ENCODE results near the gene CRACDL. TPM values are rescaled to one million over a fixed set of nuclear protein-coding genes. Genes with fewer than 3 reads are reported as not detected.
A peak's percentile ranks its signal among the peaks of the same experiment; 100 is the strongest.

CRACDL gene
- total RNA-seq, 3 donors from 2014 or later (not counting 1 experiment from before 2014, with no cell fraction given) = 0.09 to 0.40 (median 0.11) TPM

- Histone ChIP-seq H3K27me3 (ENCODE audit: control insufficient read depth, insufficient read depth, low read length) (peaks cover 2% of the 10 kb centered on the region), H3K4me3 (ENCODE audit: low read length) (no peak overlapping the region), H3K4me1 (ENCODE audit: control insufficient read depth, insufficient read depth, low read length) (no peaks in the 10 kb centered on the region), H3K27ac (ENCODE audit: low read length) (no peak overlapping the region), H3K9me3 (ENCODE audit: control insufficient read depth, insufficient read depth, low read length) (no peaks in the 10 kb centered on the region), H3K36me3 (ENCODE audit: control insufficient read depth, insufficient read depth, low read length) (no peaks in the 10 kb centered on the region)
- intact Hi-C loops (cut with micrococcal nuclease) = no loop called here
- no peaks in the 10 kb centered on the region for H3K9me3 Mint-ChIP-seq
- 95% methylated on average over 2 of the region's 2 CpGs for WGBS (ENCODE audit: insufficient coverage)
- peaks cover 6 to 19% of the 10 kb centered on the region in 2 donors for H3K27me3 Mint-ChIP-seq (ENCODE audit: low read depth in 2 of 2)
- no peak for TF ChIP-seq CTCF (IDR thresholded peaks at IDR 0.05)
- no peak overlapping the region for H3K27ac Mint-ChIP-seq
- peaks cover 0 to 5% of the 10 kb centered on the region in 2 donors for H3K4me1 Mint-ChIP-seq
- ATAC-seq (peak in 1 of 3 donors; percentile 30), DNase-seq (no peak)
- H3K36me3 Mint-ChIP-seq = no peaks in the 10 kb centered on the region
- H3K4me3 Mint-ChIP-seq = no peak overlapping the region
These were observed 120.2 kb downstream of the CRACDL start for GRCh38 chr2:98815795-98816194.

- H3K36me3 ChIP-seq (ENCODE audit: control insufficient read depth, insufficient read depth, low read length) = no peaks in the 10 kb centered on the region
- H3K27ac Mint-ChIP-seq = no peak overlapping the region
- DNase-seq = no peak
- peaks cover 3% of the 10 kb centered on the region for H3K4me1 ChIP-seq (ENCODE audit: control insufficient read depth, insufficient read depth, low read length)
- TF ChIP-seq CTCF (IDR thresholded peaks at IDR 0.05) = no peak
- intact Hi-C loops (cut with micrococcal nuclease) = no loop called here
- peaks cover 6 to 12% of the 10 kb centered on the region in 2 donors for H3K4me1 Mint-ChIP-seq
- no peak overlapping the region for H3K27ac ChIP-seq (ENCODE audit: low read length)
- WGBS (ENCODE audit: insufficient coverage) = no CpG with 5 or more reads among the region's 2 CpGs
- H3K36me3 Mint-ChIP-seq = no peaks in the 10 kb centered on the region
- no peaks in the 10 kb centered on the region for H3K9me3 Mint-ChIP-seq
- no peak overlapping the region for H3K4me3 Mint-ChIP-seq
- peaks cover 12 to 30% of the 10 kb centered on the region in 2 donors for H3K27me3 Mint-ChIP-seq (ENCODE audit: low read depth in 2 of 2)
- no peak for ATAC-seq
- no peak overlapping the region for H3K4me3 ChIP-seq (ENCODE audit: low read length)
- H3K27me3 ChIP-seq (ENCODE audit: control insufficient read depth, insufficient read depth, low read length) = peaks cover 2% of the 10 kb centered on the region
- H3K9me3 ChIP-seq (ENCODE audit: control insufficient read depth, insufficient read depth, low read length) = no peaks in the 10 kb centered on the region
These were observed 124.3 kb downstream of the CRACDL start for GRCh38 chr2:98811766-98812165.

GRCh38 chr2:98810588-98810928, 125.5 kb downstream of the CRACDL start:
- no peak overlapping the region for H3K27ac ChIP-seq (ENCODE audit: low read length)
- Mint-ChIP-seq H3K4me1 (peaks cover 6 to 8% of the 10 kb centered on the region in 2 donors), H3K27me3 (ENCODE audit: low read depth in 2 of 2) (peaks cover 8 to 30% of the 10 kb centered on the region in 2 donors), H3K9me3 (no peaks in the 10 kb centered on the region), H3K27ac (no peak overlapping the region), H3K36me3 (no peaks in the 10 kb centered on the region), H3K4me3 (no peak overlapping the region)
- H3K4me1 ChIP-seq (ENCODE audit: control insufficient read depth, insufficient read depth, low read length) = peaks cover 3% of the 10 kb centered on the region
- WGBS (ENCODE audit: insufficient coverage) = 80% methylated on average over 1 of the region's 3 CpGs
- H3K36me3 ChIP-seq (ENCODE audit: control insufficient read depth, insufficient read depth, low read length) = no peaks in the 10 kb centered on the region
- no peak for TF ChIP-seq CTCF (IDR thresholded peaks at IDR 0.05)
- ATAC-seq (no peak), DNase-seq (no peak)
- H3K4me3 ChIP-seq (ENCODE audit: low read length) = no peak overlapping the region
- no peaks in the 10 kb centered on the region for H3K9me3 ChIP-seq (ENCODE audit: control insufficient read depth, insufficient read depth, low read length)
- H3K27me3 ChIP-seq (ENCODE audit: control insufficient read depth, insufficient read depth, low read length) = peaks cover 2% of the 10 kb centered on the region
- intact Hi-C loops (cut with micrococcal nuclease) = no loop called here

- no peak overlapping the region for H3K27ac Mint-ChIP-seq
- 84% methylated on average over 7 of the region's 7 CpGs for WGBS (ENCODE audit: insufficient coverage)
- peaks cover 3% of the 10 kb centered on the region for H3K4me1 ChIP-seq (ENCODE audit: control insufficient read depth, insufficient read depth, low read length)
- H3K27ac ChIP-seq (ENCODE audit: low read length) = no peak overlapping the region
- peaks cover 6 to 8% of the 10 kb centered on the region in 2 donors for H3K4me1 Mint-ChIP-seq
- no peak overlapping the region for H3K4me3 ChIP-seq (ENCODE audit: low read length)
- ATAC-seq = no peak
- peaks cover 7 to 26% of the 10 kb centered on the region in 2 donors for H3K27me3 Mint-ChIP-seq (ENCODE audit: low read depth in 2 of 2)
- H3K4me3 Mint-ChIP-seq = no peak overlapping the region
- H3K9me3 ChIP-seq (ENCODE audit: control insufficient read depth, insufficient read depth, low read length) = no peaks in the 10 kb centered on the region
- DNase-seq = no peak
- no peaks in the 10 kb centered on the region for H3K36me3 ChIP-seq (ENCODE audit: control insufficient read depth, insufficient read depth, low read length)
- no peaks in the 10 kb centered on the region for H3K36me3 Mint-ChIP-seq
- intact Hi-C loops (cut with micrococcal nuclease) = no loop called here
- TF ChIP-seq CTCF (IDR thresholded peaks at IDR 0.05) = no peak
- H3K9me3 Mint-ChIP-seq = no peaks in the 10 kb centered on the region
- H3K27me3 ChIP-seq (ENCODE audit: control insufficient read depth, insufficient read depth, low read length) = no peaks in the 10 kb centered on the region
These were observed 126.0 kb downstream of the CRACDL start for GRCh38 chr2:98809878-98810587.

Data from natural killer cell (primary cell).